GM19023 (cell line): ENCODE measurements around the gene KCNK18.
"Not testable (repeated sequence)": the region's sequence is repeated elsewhere in the genome, so short reads cannot be mapped to it uniquely, and the experiment has no call there.

Source experiments
- ATAC-seq: cut with Tn5 transposase; IDR thresholded peaks from one replicate; pipeline ENCODE4 v1.9.1; 2021; ENCODE audit warnings: mild to moderate bottlenecking, moderate library complexity; ENCODE audit not compliant: unreplicated experiment

KCNK18 gene

DNA sequence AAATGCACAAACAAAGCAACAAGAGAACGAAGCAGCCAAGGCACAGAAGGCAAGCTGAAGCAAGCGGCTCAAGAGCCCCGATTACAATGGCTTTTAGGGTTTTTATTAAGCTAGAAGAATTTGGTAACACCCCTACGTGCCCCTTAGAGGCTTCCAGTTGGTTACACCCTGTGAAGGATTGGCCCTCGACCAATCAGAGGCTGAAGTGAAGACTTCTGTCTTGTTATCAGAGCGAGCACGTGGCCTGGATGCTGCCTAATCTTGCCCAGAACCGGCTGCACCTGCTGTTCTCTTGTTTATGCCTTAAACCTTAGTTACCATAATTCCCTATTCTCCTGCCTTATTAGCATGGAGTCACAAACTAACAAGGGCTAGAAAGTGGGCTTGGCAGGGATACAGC lies 21.4 kb downstream of the KCNK18 start:
- no peak for ATAC-seq

GRCh38 chr10:117221156-117221711 lies 23.9 kb downstream of the KCNK18 start:
- ATAC-seq: no peak

GRCh38 chr10:117222552-117222951 lies 25.3 kb downstream of the KCNK18 start:
- ATAC-seq: no peak

DNA sequence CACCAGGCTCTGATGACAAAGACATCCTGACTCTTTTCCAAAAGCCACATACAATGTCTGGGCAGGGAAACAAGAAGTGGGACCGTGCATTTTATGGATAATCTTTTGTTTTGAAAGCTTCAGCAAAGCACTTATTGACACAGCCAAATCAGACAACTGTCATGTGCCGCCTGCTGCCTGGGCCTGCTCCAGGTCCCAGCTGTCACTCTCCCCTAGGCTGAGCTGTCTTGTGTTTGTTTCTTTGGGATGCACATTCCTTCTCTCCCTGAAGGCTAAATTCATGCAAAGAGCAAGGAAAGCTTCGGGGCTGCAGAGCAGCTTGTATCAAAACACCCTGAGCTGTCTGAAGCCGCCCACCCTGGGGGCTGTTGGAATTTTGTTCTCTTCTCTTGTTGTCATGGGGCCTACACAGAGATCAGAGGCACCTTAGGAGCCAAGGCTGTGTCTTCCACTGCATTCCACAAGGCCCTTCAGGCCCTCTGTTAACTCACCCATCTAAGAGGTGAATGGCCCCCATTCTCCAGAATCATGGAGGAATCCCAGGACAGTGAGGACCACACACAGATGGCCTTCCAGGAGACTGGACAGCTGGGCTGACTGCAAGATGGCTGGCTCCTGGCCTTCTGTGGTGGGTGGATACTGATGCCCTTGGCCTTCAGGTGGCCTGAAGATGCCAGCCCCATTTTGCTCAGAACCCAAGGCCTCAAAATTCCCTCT lies 25.8 kb downstream of the KCNK18 start:
- no peak for ATAC-seq

- ATAC-seq: no peak
Observed at GRCh38 chr10:117223693-117224430, 26.6 kb downstream of the KCNK18 start.

DNA sequence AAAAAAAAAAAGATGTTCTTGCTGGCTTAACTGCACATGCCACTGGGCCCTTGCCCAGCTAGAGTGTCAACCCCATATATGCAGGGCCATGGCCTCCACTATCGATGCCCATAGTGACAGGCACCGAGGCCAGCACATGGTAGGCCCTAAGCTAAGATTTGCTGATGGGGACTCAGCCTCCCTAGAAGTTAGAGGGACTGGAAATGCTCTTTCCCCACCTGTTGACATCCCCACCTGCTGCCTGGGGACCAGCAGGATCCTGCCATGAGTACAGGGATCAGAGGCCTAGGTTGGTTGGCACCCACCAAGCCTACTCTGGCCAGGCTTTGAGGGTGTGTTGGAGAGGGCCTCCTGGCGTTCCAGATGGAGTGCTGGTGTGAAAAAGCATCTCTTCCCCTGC lies 27.6 kb downstream of the KCNK18 start:
- no peak for ATAC-seq

DNA sequence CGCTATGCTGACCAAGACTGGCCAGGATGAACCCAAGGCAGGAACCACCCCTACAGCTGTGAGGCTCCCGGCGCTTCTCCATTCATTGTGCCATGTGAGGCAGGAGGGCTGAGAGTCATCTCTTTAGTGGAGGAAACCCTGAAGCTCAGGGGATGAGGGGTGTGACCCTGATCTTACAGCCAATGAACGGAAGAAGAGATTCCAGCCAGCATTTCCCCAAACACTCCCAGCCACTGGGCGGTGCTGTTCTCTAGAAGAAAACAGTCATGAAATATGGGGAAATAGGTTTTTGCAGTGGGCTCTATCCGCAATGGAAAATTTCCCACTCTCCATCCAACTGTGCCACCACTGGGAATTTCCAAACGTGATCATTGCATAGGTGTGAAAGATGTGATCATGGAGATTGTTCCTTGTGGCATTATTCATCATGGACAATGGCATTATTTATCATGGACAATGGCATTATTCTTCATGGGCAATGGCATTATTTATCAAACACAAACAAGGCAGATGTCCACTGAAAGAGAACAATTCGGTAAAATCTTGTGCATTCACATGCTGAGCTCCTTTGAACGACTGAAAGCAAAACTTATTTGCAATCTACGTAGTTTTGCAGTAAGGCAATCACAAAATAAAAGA lies 29.6 kb downstream of the KCNK18 start:
- ATAC-seq: no peak

GRCh38 chr10:117228210-117228609 lies 30.9 kb downstream of the KCNK18 start:
- ATAC-seq: no peak

- ATAC-seq: not testable (repeated sequence)
Observed at GRCh38 chr10:117230107-117230506, 32.8 kb downstream of the KCNK18 start.

- no peak for ATAC-seq
Observed at GRCh38 chr10:117237401-117237991, 40.2 kb downstream of the KCNK18 start.

- ATAC-seq: no peak
Observed at GRCh38 chr10:117239051-117239450, 41.8 kb downstream of the KCNK18 start.

- ATAC-seq: no peak
Observed at GRCh38 chr10:117239721-117240620, 42.7 kb downstream of the KCNK18 start.

DNA sequence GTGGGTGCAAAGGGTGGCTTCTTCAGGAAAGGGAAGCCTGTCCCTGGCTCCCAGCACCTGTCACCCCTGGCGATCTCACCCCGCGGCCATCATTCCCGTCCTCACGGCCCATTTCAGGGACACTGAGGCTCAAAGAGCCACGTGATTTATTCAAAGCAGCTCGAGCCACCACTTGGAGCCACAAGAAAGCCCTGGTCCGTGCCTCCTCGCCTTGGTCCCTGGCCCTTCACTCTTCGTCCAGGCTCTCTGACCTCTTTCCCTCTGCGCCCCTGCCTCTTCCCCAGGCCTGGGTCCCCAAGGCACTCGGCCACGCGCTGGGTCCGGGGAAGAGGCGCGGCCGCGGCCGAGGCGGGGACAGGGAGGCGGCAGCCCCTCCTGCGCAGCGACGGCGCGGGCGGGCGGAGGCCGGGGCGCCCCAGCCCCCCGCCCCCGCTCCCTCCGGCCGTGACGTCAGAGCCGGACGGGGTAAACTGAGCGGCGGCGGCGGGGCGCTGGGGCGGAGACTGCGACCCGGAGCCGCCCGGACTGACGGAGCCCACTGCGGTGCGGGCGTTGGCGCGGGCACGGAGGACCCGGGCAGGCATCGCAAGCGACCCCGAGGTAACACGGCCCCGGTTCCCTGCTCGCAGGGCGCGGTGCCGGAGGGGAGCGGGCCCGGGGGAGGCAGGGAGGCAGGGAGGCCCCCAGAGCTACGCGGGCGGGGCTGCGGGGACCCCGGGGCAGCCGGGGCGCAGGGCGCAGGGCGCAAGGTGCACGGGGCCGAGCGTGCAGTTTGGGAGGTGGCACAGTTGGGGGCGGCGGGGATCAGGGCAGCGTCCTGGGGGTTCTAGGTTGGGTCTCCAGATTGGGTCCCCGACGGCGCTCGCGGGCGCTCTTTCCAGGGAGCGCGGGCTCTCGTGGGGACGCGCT lies 43.6 kb downstream of the KCNK18 start, which contains the start of gene SLC18A2:
TSS of gene SLC18A2 (plus strand) at position 494 of the 909 bp plus-strand sequence. CDS start 580 bp downstream, outside the sequence.
- no peak for ATAC-seq

GRCh38 chr10:117241541-117242462 lies 44.5 kb downstream of the KCNK18 start:
- ATAC-seq: no peak

GRCh38 chr10:117242463-117242832 lies 45.2 kb downstream of the KCNK18 start:
- no peak for ATAC-seq

GRCh38 chr10:117246997-117247671 lies 49.8 kb downstream of the KCNK18 start:
- no peak for ATAC-seq

GRCh38 chr10:117248750-117249465 lies 51.6 kb downstream of the KCNK18 start:
- ATAC-seq: no peak
